Muscle layer of colon (tissue), 2 donors: ENCODE results near the gene ARHGAP31.

Source experiments
- H3K27ac ChIP-seq: one replicate; pipeline ENCODE4 v1.7.0; 2013; ENCODE audit warnings: low read depth, mild to moderate bottlenecking, low read length, moderate library complexity
- H3K27me3 ChIP-seq, 2 donors: one replicate each; pipeline ENCODE4 v1.7.0; 2013; ENCODE audit warnings: low read length in 2 of 2, mild to moderate bottlenecking in 2 of 2; ENCODE audit not compliant: insufficient read depth in 2 of 2, control insufficient read depth in 1 of 2
- H3K36me3 ChIP-seq: one replicate; pipeline ENCODE4 v1.7.0; 2013; ENCODE audit warnings: mild to moderate bottlenecking, low read length; ENCODE audit not compliant: insufficient read depth
- H3K4me1 ChIP-seq: one replicate; pipeline ENCODE4 v1.7.0; 2013; ENCODE audit warnings: mild to moderate bottlenecking, low read length; ENCODE audit not compliant: insufficient read depth
- H3K4me3 ChIP-seq, 2 donors: one replicate each; pipeline ENCODE4 v1.7.0; 2013; ENCODE audit warnings: low read length in 2 of 2, low read depth in 1 of 2, mild to moderate bottlenecking in 1 of 2, moderate library complexity in 1 of 2
- H3K9ac ChIP-seq: one replicate; pipeline ENCODE4 v1.7.0; 2013; ENCODE audit warnings: low read length
- H3K9me3 ChIP-seq: one replicate; pipeline ENCODE4 v1.7.0; 2013; ENCODE audit warnings: mild to moderate bottlenecking, low read length
- donor health status: abdominal sarcoma.
- donor health status: Adenocarcinoma of cecum.

The ARHGAP31 gene

GRCh38 chr3:119403201-119403600 is 109.0 kb downstream of the ARHGAP31 start:
- peaks cover 18% of the 10 kb centered on the region for H3K36me3 ChIP-seq

GRCh38 chr3:119405315-119405714 is 111.1 kb downstream of the ARHGAP31 start:
- H3K4me3 ChIP-seq = no peak overlapping the region

More at GRCh38 chr3:119403201-119403600, 109.0 kb downstream of the ARHGAP31 start:
- H3K9ac ChIP-seq = no peak overlapping the region
- no peaks in the 10 kb centered on the region for H3K4me1 ChIP-seq
- H3K4me3 ChIP-seq = no peak overlapping the region
- no peaks in the 10 kb centered on the region for H3K27me3 ChIP-seq
- H3K27ac ChIP-seq = no peak overlapping the region
- H3K9me3 ChIP-seq = no peaks in the 10 kb centered on the region

GRCh38 chr3:119408243-119408950 is 114.2 kb downstream of the ARHGAP31 start:
- no peaks in the 10 kb centered on the region for H3K4me1 ChIP-seq
- peaks cover 15% of the 10 kb centered on the region for H3K36me3 ChIP-seq
- no peaks in the 10 kb centered on the region for H3K9me3 ChIP-seq
- H3K27me3 ChIP-seq = no peaks in the 10 kb centered on the region
- no peak overlapping the region for H3K9ac ChIP-seq
- H3K27ac ChIP-seq = no peak overlapping the region
- H3K4me3 ChIP-seq = no peak overlapping the region

More at GRCh38 chr3:119405315-119405714, 111.1 kb downstream of the ARHGAP31 start:
- Histone ChIP-seq H3K9ac (no peak overlapping the region), H3K4me1 (no peaks in the 10 kb centered on the region), H3K9me3 (no peaks in the 10 kb centered on the region), H3K27me3 (no peaks in the 10 kb centered on the region), H3K27ac (no peak overlapping the region), H3K36me3 (peaks cover 16% of the 10 kb centered on the region)

GRCh38 chr3:119409844-119410243 is 115.7 kb downstream of the ARHGAP31 start:
- Histone ChIP-seq H3K9ac (no peak overlapping the region), H3K9me3 (no peaks in the 10 kb centered on the region), H3K27me3 (no peaks in the 10 kb centered on the region), H3K27ac (no peak overlapping the region), H3K4me3 (no peak overlapping the region), H3K4me1 (no peaks in the 10 kb centered on the region), H3K36me3 (peaks cover 21% of the 10 kb centered on the region)

- Histone ChIP-seq H3K4me1 (no peaks in the 10 kb centered on the region), H3K27ac (no peak overlapping the region)
These were observed 119.6 kb downstream of the ARHGAP31 start for GRCh38 chr3:119413603-119414280.

GRCh38 chr3:119416873-119417272 is 122.7 kb downstream of the ARHGAP31 start:
- Histone ChIP-seq H3K9me3 (no peaks in the 10 kb centered on the region), H3K9ac (no peak overlapping the region), H3K4me3 (no peak overlapping the region), H3K27me3 (no peaks in the 10 kb centered on the region), H3K36me3 (peaks cover 12% of the 10 kb centered on the region), H3K4me1 (no peaks in the 10 kb centered on the region), H3K27ac (no peak overlapping the region)

More at GRCh38 chr3:119413603-119414280, 119.6 kb downstream of the ARHGAP31 start:
- H3K9ac ChIP-seq = no peak overlapping the region
- no peaks in the 10 kb centered on the region for H3K9me3 ChIP-seq
- H3K27me3 ChIP-seq = no peaks in the 10 kb centered on the region
- no peak overlapping the region for H3K4me3 ChIP-seq
- peaks cover 27% of the 10 kb centered on the region for H3K36me3 ChIP-seq

GRCh38 chr3:119417771-119418512 is 123.8 kb downstream of the ARHGAP31 start:
- Histone ChIP-seq H3K27me3 (no peaks in the 10 kb centered on the region), H3K4me3 (no peak overlapping the region), H3K9me3 (no peaks in the 10 kb centered on the region), H3K9ac (no peak overlapping the region), H3K27ac (no peak overlapping the region), H3K4me1 (no peaks in the 10 kb centered on the region), H3K36me3 (peaks cover 12% of the 10 kb centered on the region)

GRCh38 chr3:119418641-119419040 is 124.5 kb downstream of the ARHGAP31 start:
- Histone ChIP-seq H3K27ac (no peak overlapping the region), H3K4me3 (no peak overlapping the region), H3K4me1 (no peaks in the 10 kb centered on the region), H3K9ac (no peak overlapping the region), H3K27me3 (no peaks in the 10 kb centered on the region), H3K36me3 (peaks cover 12% of the 10 kb centered on the region), H3K9me3 (no peaks in the 10 kb centered on the region)

- H3K4me1 ChIP-seq = no peaks in the 10 kb centered on the region
These were observed 126.0 kb downstream of the ARHGAP31 start for GRCh38 chr3:119420196-119420595.

GRCh38 chr3:119427669-119428068 is 133.5 kb downstream of the ARHGAP31 start:
- Histone ChIP-seq H3K9me3 (peaks cover 16% of the 10 kb centered on the region), H3K27ac (no peak overlapping the region), H3K9ac (no peak overlapping the region), H3K27me3 (no peaks in the 10 kb centered on the region), H3K4me1 (no peaks in the 10 kb centered on the region), H3K4me3 (no peak overlapping the region), H3K36me3 (peaks cover 19% of the 10 kb centered on the region)

More at GRCh38 chr3:119420196-119420595, 126.0 kb downstream of the ARHGAP31 start:
- H3K27me3 ChIP-seq = no peaks in the 10 kb centered on the region
- peaks cover 5% of the 10 kb centered on the region for H3K36me3 ChIP-seq
- no peak overlapping the region for H3K4me3 ChIP-seq
- no peaks in the 10 kb centered on the region for H3K9me3 ChIP-seq
- H3K9ac ChIP-seq = no peak overlapping the region
- H3K27ac ChIP-seq = no peak overlapping the region

- H3K4me3 ChIP-seq = no peak overlapping the region
- no peak overlapping the region for H3K27ac ChIP-seq
- peaks cover 16% of the 10 kb centered on the region for H3K9me3 ChIP-seq
- H3K27me3 ChIP-seq = no peaks in the 10 kb centered on the region
- no peaks in the 10 kb centered on the region for H3K4me1 ChIP-seq
- no peak overlapping the region for H3K9ac ChIP-seq
- H3K36me3 ChIP-seq = peaks cover 21% of the 10 kb centered on the region
These were observed 134.4 kb downstream of the ARHGAP31 start for GRCh38 chr3:119428538-119428937.
